CD14-positive monocyte (primary cell): ENCODE measurements around the gene H6PD. TPM values are rescaled to one million over a fixed set of nuclear protein-coding genes. Genes with fewer than 3 reads are reported as not detected.
A peak's percentile ranks its signal among the peaks of the same experiment; 100 is the strongest.

ENCODE experiments used
- DNase-seq, 3 donors: peaks; one replicate each; pipeline ENCODE4 v3.0.0-alpha.2; 2011 to 2022
- H2AFZ ChIP-seq: 2 replicates; pipeline ENCODE4 v1.6.0; 2012; ENCODE audit warnings: mild to moderate bottlenecking, low read depth, low read length, inconsistent platforms; ENCODE audit not compliant: insufficient read depth, poor library complexity, severe bottlenecking
- H3K27ac ChIP-seq, 2 donors: 1 replicate in 1 of 2; 2 replicates in 1 of 2; pipeline ENCODE4 v1.5.1; 2012 to 2013; ENCODE audit warnings: low read length in 2 of 2, control low read depth in 1 of 2, inconsistent platforms in 1 of 2, low read depth in 1 of 2, mild to moderate bottlenecking in 1 of 2
- H3K27me3 ChIP-seq, 2 donors: one replicate each; pipeline versions ENCODE4 v1.6.0 to v1.6.1; 2011 to 2013; ENCODE audit warnings: low read length in 2 of 2; ENCODE audit not compliant: control insufficient read depth in 2 of 2, insufficient read depth in 2 of 2
- H3K36me3 ChIP-seq, 2 donors: replicated peaks in 1 of 2; 1 replicate in 1 of 2; 2 replicates in 1 of 2; pipeline versions ENCODE4 v1.5.1 to v1.6.1; 2012 to 2013; ENCODE audit warnings: low read length in 2 of 2, control low read depth in 1 of 2, inconsistent platforms in 1 of 2, mild to moderate bottlenecking in 1 of 2; ENCODE audit not compliant: insufficient read depth in 2 of 2, control insufficient read depth in 1 of 2
- H3K4me1 ChIP-seq, 2 donors: 1 replicate in 1 of 2; 2 replicates in 1 of 2; pipeline versions ENCODE4 v1.5.1 to v1.6.1; 2012 to 2013; ENCODE audit warnings: low read length in 2 of 2, control low read depth in 1 of 2, inconsistent platforms in 1 of 2, mild to moderate bottlenecking in 1 of 2, moderate library complexity in 1 of 2; ENCODE audit not compliant: insufficient read depth in 2 of 2, control insufficient read depth in 1 of 2
- H3K4me2 ChIP-seq: replicated peaks from 2 replicates; pipeline ENCODE3; 2012; ENCODE audit warnings: low read length, moderate library complexity, mild to moderate bottlenecking; ENCODE audit not compliant: poor library complexity, severe bottlenecking; ENCODE audit errors: extremely low read depth
- H3K4me3 ChIP-seq, 3 experiments: fragments of 200-600 bp in 1 of 3; sonication (generic) in 1 of 3; replicated peaks in 1 of 3; 1 replicate in 2 of 3; 2 replicates in 1 of 3; pipeline ENCODE4 v1.5.1; 2011 to 2013; ENCODE audit warnings: low read length in 3 of 3, mild to moderate bottlenecking in 3 of 3, control low read depth in 2 of 3, low read depth in 2 of 3, inconsistent platforms in 1 of 3, moderate library complexity in 1 of 3
- H3K79me2 ChIP-seq: 2 replicates; pipeline ENCODE4 v1.6.0; 2012; ENCODE audit warnings: mild to moderate bottlenecking, control low read depth, inconsistent platforms, low read length, moderate library complexity; ENCODE audit not compliant: insufficient read depth
- H3K9ac ChIP-seq: 2 replicates; pipeline ENCODE4 v1.6.0; 2017; ENCODE audit warnings: low read length, mild to moderate bottlenecking; ENCODE audit not compliant: insufficient read depth, poor library complexity, severe bottlenecking
- H3K9me3 ChIP-seq, 2 donors: replicated peaks in 1 of 2; 1 replicate in 1 of 2; 2 replicates in 1 of 2; pipeline versions ENCODE4 v1.5.1 to v1.6.1; 2012 to 2013; ENCODE audit warnings: low read length in 2 of 2, control low read depth in 1 of 2; ENCODE audit not compliant: control insufficient read depth in 1 of 2, insufficient read depth in 1 of 2
- H4K20me1 ChIP-seq: 2 replicates; pipeline ENCODE4 v1.6.0; 2012; ENCODE audit warnings: mild to moderate bottlenecking, low read length, control low read depth, moderate library complexity; ENCODE audit not compliant: insufficient read depth
- H3K27ac Mint-ChIP-seq, 7 donors: one replicate each; pipeline ENCODE4 v1.8.0; 2020; ENCODE audit warnings: mild to moderate bottlenecking in 7 of 7, mixed read lengths in 7 of 7, moderate library complexity in 6 of 7, inconsistent platforms in 2 of 7
- H3K27me3 Mint-ChIP-seq, 3 donors: one replicate each; pipeline ENCODE4 v1.8.0; 2021 to 2022; ENCODE audit warnings: low read depth in 3 of 3, mild to moderate bottlenecking in 3 of 3, mixed read lengths in 3 of 3, moderate library complexity in 3 of 3, inconsistent platforms in 1 of 3
- H3K36me3 Mint-ChIP-seq, 2 donors: one replicate each; pipeline ENCODE4 v1.8.0; 2020; ENCODE audit warnings: mixed read lengths in 2 of 2, inconsistent platforms in 1 of 2, mild to moderate bottlenecking in 1 of 2
- H3K4me1 Mint-ChIP-seq: one replicate; pipeline ENCODE4 v1.8.0; 2020; ENCODE audit warnings: mild to moderate bottlenecking, mixed read lengths
- H3K4me3 Mint-ChIP-seq, 2 donors: one replicate each; pipeline ENCODE4 v1.8.0; 2020; ENCODE audit warnings: mild to moderate bottlenecking in 2 of 2, mixed read lengths in 2 of 2, moderate library complexity in 1 of 2
- H3K9me3 Mint-ChIP-seq, 7 donors: one replicate each; pipeline ENCODE4 v1.8.0; 2020 to 2022; ENCODE audit warnings: mixed read lengths in 7 of 7, mild to moderate bottlenecking in 6 of 7, moderate library complexity in 6 of 7, inconsistent platforms in 2 of 7
- WGBS: methylation state at CpG from one replicate; pipeline ENCODE4 v1.1.5; 2013; ENCODE audit warnings: missing lambda C conversion rate; ENCODE audit not compliant: insufficient coverage; 5-methylcytosine and 5-hydroxymethylcytosine counted together
- intact Hi-C, 2 donors: fragments of 100-400 bp; cut with micrococcal nuclease; formaldehyde crosslinking; loops; one replicate each; pipeline versions ENCODE4 v1.15.0 to v1.15.1; 2023
- polyA plus RNA-seq, 3 donors: library from polyadenylated mRNA; depleted of rRNA in 1 of 3; unstranded in 2 of 3; stranded (reverse) in 1 of 3; fragments of 300-500 nt in 2 of 3; fragments of >200 nt in 1 of 3; fragmentation: Illumina TruSeq in 2 of 3; gene quantifications; 1 replicate in 2 of 3; 2 replicates in 1 of 3; pipeline ENCODE4 v1.2.3, GENCODE V29; 2012 to 2021
- TF ChIP-seq, protein P1 (sequence below): fragments of 200-600 bp; IDR thresholded peaks from one replicate; pipeline ENCODE4 v1.8.0; 2022; ENCODE audit warnings: antibody characterized with exemption, mild to moderate bottlenecking

H6PD gene
- polyA plus RNA-seq, 3 donors: 8.6 to 15.9 (median 11.4) TPM

DNA sequence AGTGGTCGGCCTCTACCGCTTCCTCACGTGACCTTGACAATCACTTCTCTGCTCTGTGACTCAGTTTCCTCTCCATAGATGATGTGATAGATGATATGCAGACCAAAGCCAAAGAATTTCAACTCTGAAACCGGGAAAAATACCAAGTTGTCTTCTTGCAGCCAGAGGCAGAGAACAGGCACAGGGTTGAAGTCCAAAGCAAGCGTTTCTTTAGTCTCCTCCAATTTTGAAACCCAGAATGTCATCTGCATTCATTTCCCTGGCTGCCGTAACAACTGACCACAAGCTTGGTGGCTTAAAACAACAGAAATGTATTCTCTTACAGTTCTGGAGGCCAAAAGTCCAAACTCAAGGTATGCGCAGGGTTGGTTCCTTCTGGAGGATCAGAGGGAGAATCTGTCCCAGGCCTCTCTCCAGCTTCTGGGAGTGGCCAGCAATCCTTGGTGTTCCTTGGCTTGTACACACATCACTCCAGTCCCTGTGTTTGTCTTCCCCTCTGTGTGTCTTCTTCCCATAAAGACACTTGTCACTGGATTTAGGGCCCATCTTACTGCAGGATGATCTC lies 30.3 kb upstream of the H6PD start:
- TF ChIP-seq, protein P1, sequence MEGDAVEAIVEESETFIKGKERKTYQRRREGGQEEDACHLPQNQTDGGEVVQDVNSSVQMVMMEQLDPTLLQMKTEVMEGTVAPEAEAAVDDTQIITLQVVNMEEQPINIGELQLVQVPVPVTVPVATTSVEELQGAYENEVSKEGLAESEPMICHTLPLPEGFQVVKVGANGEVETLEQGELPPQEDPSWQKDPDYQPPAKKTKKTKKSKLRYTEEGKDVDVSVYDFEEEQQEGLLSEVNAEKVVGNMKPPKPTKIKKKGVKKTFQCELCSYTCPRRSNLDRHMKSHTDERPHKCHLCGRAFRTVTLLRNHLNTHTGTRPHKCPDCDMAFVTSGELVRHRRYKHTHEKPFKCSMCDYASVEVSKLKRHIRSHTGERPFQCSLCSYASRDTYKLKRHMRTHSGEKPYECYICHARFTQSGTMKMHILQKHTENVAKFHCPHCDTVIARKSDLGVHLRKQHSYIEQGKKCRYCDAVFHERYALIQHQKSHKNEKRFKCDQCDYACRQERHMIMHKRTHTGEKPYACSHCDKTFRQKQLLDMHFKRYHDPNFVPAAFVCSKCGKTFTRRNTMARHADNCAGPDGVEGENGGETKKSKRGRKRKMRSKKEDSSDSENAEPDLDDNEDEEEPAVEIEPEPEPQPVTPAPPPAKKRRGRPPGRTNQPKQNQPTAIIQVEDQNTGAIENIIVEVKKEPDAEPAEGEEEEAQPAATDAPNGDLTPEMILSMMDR: no peak
- Mint-ChIP-seq H3K4me3 (peak overlapping the region in 1 of 2 donors; percentile 86), H3K27me3 (peaks cover 67 to 80% (median 77%) of the 10 kb centered on the region in 3 donors), H3K27ac (no peak overlapping the region), H3K36me3 (peaks cover 0 to 10% of the 10 kb centered on the region in 2 donors), H3K9me3 (peaks cover 0 to 14% (median 3%) of the 10 kb centered on the region in 7 donors), H3K4me1 (peaks cover 25% of the 10 kb centered on the region)
- H3K27me3 ChIP-seq: peaks cover 51 to 57% of the 10 kb centered on the region in 2 donors
- intact Hi-C loops: no loop called here
- H3K79me2 ChIP-seq: no peaks in the 10 kb centered on the region
- 78% methylated on average over 3 of the region's 7 CpGs for WGBS
- no peak overlapping the region for H3K27ac ChIP-seq
- DNase-seq: no peak
- no peak overlapping the region for H3K9ac ChIP-seq
- peaks cover 6 to 11% of the 10 kb centered on the region in 2 donors for H3K4me1 ChIP-seq
- H3K9me3 ChIP-seq: peaks cover 0 to 20% of the 10 kb centered on the region in 2 donors
- H4K20me1 ChIP-seq: no peaks in the 10 kb centered on the region
- H3K4me3 ChIP-seq: no peak overlapping the region
- H2AFZ ChIP-seq: no peak overlapping the region
- no peak overlapping the region for H3K4me2 ChIP-seq
- no peaks in the 10 kb centered on the region for H3K36me3 ChIP-seq

- Mint-ChIP-seq H3K4me1 (peaks cover 15% of the 10 kb centered on the region), H3K36me3 (peaks cover 0 to 6% of the 10 kb centered on the region in 2 donors), H3K27me3 (peaks cover 43 to 54% (median 49%) of the 10 kb centered on the region in 3 donors), H3K4me3 (no peak overlapping the region), H3K27ac (no peak overlapping the region), H3K9me3 (peaks cover 0 to 13% (median 0%) of the 10 kb centered on the region in 7 donors)
- Histone ChIP-seq H3K27ac (no peak overlapping the region), H3K4me2 (no peak overlapping the region), H2AFZ (no peak overlapping the region), H3K27me3 (peaks cover 25 to 28% of the 10 kb centered on the region in 2 donors), H3K9me3 (peaks cover 0 to 7% of the 10 kb centered on the region in 2 donors), H3K79me2 (no peaks in the 10 kb centered on the region), H4K20me1 (no peaks in the 10 kb centered on the region), H3K4me1 (no peaks in the 10 kb centered on the region), H3K4me3 (no peak overlapping the region), H3K9ac (no peak overlapping the region), H3K36me3 (no peaks in the 10 kb centered on the region)
- 89% methylated on average over 3 of the region's 5 CpGs for WGBS
- no peak for DNase-seq
- intact Hi-C loops: no loop called here
- TF ChIP-seq, protein P1: no peak
Measured at GRCh38 chr1:9207086-9207485, 27.5 kb upstream of the H6PD start.
